Measurements from ENCODE around the gene NUDCD3.

Gene NUDCD3

GRCh38 chr7:44394112-44394447 is 96.4 kb downstream of the NUDCD3 start:
- no peak overlapping the region for H3K4me3 ChIP-seq (ENCODE audit: low read depth, low read length)
- no peak for TF ChIP-seq CTCF (IDR thresholded peaks at IDR 0.05; ENCODE audit: low read depth, low read length)
- no peaks in the 10 kb centered on the region for H3K27me3 ChIP-seq
- H3K9me3 ChIP-seq = no peaks in the 10 kb centered on the region
- peaks cover 3% of the 10 kb centered on the region for H3K4me1 ChIP-seq
- DNase-seq = no peak
- peaks cover 24% of the 10 kb centered on the region for H3K36me3 ChIP-seq

GRCh38 chr7:44393238-44394111 is 97.0 kb downstream of the NUDCD3 start:
- no peak for TF ChIP-seq CTCF (IDR thresholded peaks at IDR 0.05; ENCODE audit: low read depth, low read length)
- H3K4me1 ChIP-seq = no peaks in the 10 kb centered on the region
- no peak overlapping the region for H3K4me3 ChIP-seq (ENCODE audit: low read depth, low read length)
- H3K27me3 ChIP-seq = no peaks in the 10 kb centered on the region
- no peaks in the 10 kb centered on the region for H3K9me3 ChIP-seq
- no peak for DNase-seq
- H3K36me3 ChIP-seq = peaks cover 25% of the 10 kb centered on the region

GRCh38 chr7:44392618-44393010 is 97.8 kb downstream of the NUDCD3 start:
- H3K36me3 ChIP-seq = peaks cover 25% of the 10 kb centered on the region
- TF ChIP-seq CTCF (IDR thresholded peaks at IDR 0.05; ENCODE audit: low read depth, low read length) = no peak
- H3K4me1 ChIP-seq = no peaks in the 10 kb centered on the region
- no peak overlapping the region for H3K4me3 ChIP-seq (ENCODE audit: low read depth, low read length)
- H3K27me3 ChIP-seq = no peaks in the 10 kb centered on the region
- no peaks in the 10 kb centered on the region for H3K9me3 ChIP-seq
- DNase-seq = no peak

GRCh38 chr7:44391746-44392617 is 98.5 kb downstream of the NUDCD3 start:
- Histone ChIP-seq H3K36me3 (peaks cover 25% of the 10 kb centered on the region), H3K4me1 (no peaks in the 10 kb centered on the region), H3K4me3 (ENCODE audit: low read depth, low read length) (no peak overlapping the region), H3K27me3 (no peaks in the 10 kb centered on the region), H3K9me3 (no peaks in the 10 kb centered on the region)
- TF ChIP-seq CTCF (IDR thresholded peaks at IDR 0.05; ENCODE audit: low read depth, low read length) = no peak
- DNase-seq = no peak

- DNase-seq = no peak
- Histone ChIP-seq H3K36me3 (peaks cover 25% of the 10 kb centered on the region), H3K4me1 (no peaks in the 10 kb centered on the region), H3K27me3 (no peaks in the 10 kb centered on the region), H3K9me3 (no peaks in the 10 kb centered on the region), H3K4me3 (ENCODE audit: low read depth, low read length) (no peak overlapping the region)
- no peak for TF ChIP-seq CTCF (IDR thresholded peaks at IDR 0.05; ENCODE audit: low read depth, low read length)
Observed at GRCh38 chr7:44391171-44391570, 99.3 kb downstream of the NUDCD3 start.

GRCh38 chr7:44390701-44391100 is 99.8 kb downstream of the NUDCD3 start:
- no peaks in the 10 kb centered on the region for H3K9me3 ChIP-seq
- H3K27me3 ChIP-seq = no peaks in the 10 kb centered on the region
- TF ChIP-seq CTCF (IDR thresholded peaks at IDR 0.05; ENCODE audit: low read depth, low read length) = no peak
- no peaks in the 10 kb centered on the region for H3K4me1 ChIP-seq
- H3K4me3 ChIP-seq (ENCODE audit: low read depth, low read length) = no peak overlapping the region
- no peak for DNase-seq
- H3K36me3 ChIP-seq = peaks cover 25% of the 10 kb centered on the region

Measured in BE2C (cell line).